ENCODE measurements around the gene KERA. TPM values are rescaled to one million over a fixed set of nuclear protein-coding genes. Genes with fewer than 3 reads are reported as not detected.

KERA gene
- total and polyA plus RNA-seq, 2 experiments from 2014 or later: not detected

- H3K4me1 Mint-ChIP-seq: no peaks in the 10 kb centered on the region
- Histone ChIP-seq H3K9me2 (ENCODE audit: insufficient read depth) (no peaks in the 10 kb centered on the region; the same call in 1 of the 2 replicates), H2AFZ (no peak overlapping the region), H3K36me3 (ENCODE audit: insufficient read depth) (no peaks in the 10 kb centered on the region), H3K4me2 (no peak overlapping the region), H3K27ac (ENCODE audit: low read depth) (no peak overlapping the region), H3K4me1 (ENCODE audit: insufficient read depth) (no peaks in the 10 kb centered on the region), H4K20me1 (replicated peaks; ENCODE audit: insufficient read depth) (no peaks in the 10 kb centered on the region), H3F3A (replicated peaks; ENCODE audit: low read depth) (no peaks in the 10 kb centered on the region), H3K27me3 (ENCODE audit: insufficient read depth) (no peaks in the 10 kb centered on the region), H3K4me3 (no peak overlapping the region), H3K79me2 (replicated peaks; ENCODE audit: insufficient read depth) (no peaks in the 10 kb centered on the region)
- peaks cover 2% of the 10 kb centered on the region for H3K27me3 Mint-ChIP-seq (ENCODE audit: insufficient read depth, low read depth, poor library complexity)
- TF ChIP-seq EZH2 (IDR thresholded peaks at IDR 0.05; ENCODE audit: low read depth, unreplicated experiment): no peak
- no peak for TF ChIP-seq ETS1 (IDR thresholded peaks at IDR 0.05)
- no peak for TF ChIP-seq EZH2phosphoT487 (IDR thresholded peaks at IDR 0.05; ENCODE audit: unreplicated experiment)
- TF ChIP-seq CTCF (conservative IDR thresholded peaks at IDR 0.05; ENCODE audit: low read depth in 2 of 2): no peak
- no peak for TF ChIP-seq NANOG (IDR thresholded peaks at IDR 0.05; ENCODE audit: borderline replicate concordance)
- no peak for TF ChIP-seq JUNB (IDR thresholded peaks at IDR 0.05; ENCODE audit: unreplicated experiment)
- TF ChIP-seq ZNF114 (CRISPR knock-in tag; IDR thresholded peaks at IDR 0.05): no peak
- TF ChIP-seq ZNF462 (CRISPR knock-in tag; IDR thresholded peaks at IDR 0.05): no peak
- no peak for TF ChIP-seq ZNF331 (CRISPR knock-in tag; IDR thresholded peaks at IDR 0.05; ENCODE audit: low read depth)
- no peak for TF ChIP-seq CREB1 (CRISPR knock-in tag; IDR thresholded peaks at IDR 0.05; ENCODE audit: low read depth)
- TF ChIP-seq REST (IDR thresholded peaks at IDR 0.05; ENCODE audit: unreplicated experiment): no peak
- no peak for TF ChIP-seq POLR2AphosphoS5 (IDR thresholded peaks at IDR 0.05; ENCODE audit: low read depth)
- TF ChIP-seq STAT1 (IDR thresholded peaks at IDR 0.05; ENCODE audit: unreplicated experiment): no peak
- no peaks in the 10 kb centered on the region for H3K36me3 Mint-ChIP-seq (ENCODE audit: low read depth)
- H3K27ac Mint-ChIP-seq: no peak overlapping the region
- ATAC-seq: no peak
- DNase-seq (ENCODE audit: low spot score): no peak
- no peaks in the 10 kb centered on the region; the same call in 2 of the 3 replicates for H3K9me3 Mint-ChIP-seq
- no peak overlapping the region for H3K4me3 Mint-ChIP-seq
Measured at GRCh38 chr12:91019455-91019854, 38.4 kb downstream of the KERA start.
